H1 (cell line): ENCODE results near the gene TRPT1. TPM values are rescaled to one million over a fixed set of nuclear protein-coding genes. Genes with fewer than 3 reads are reported as not detected.

ENCODE experiments used
- CTCF ChIA-PET: fragments of 300-600 bp; sonication (Branson Sonifier 250); formaldehyde crosslinking; loops from one replicate; lab custom pipeline; 2021; ENCODE audit not compliant: partially characterized antibody; lab: Charles Lee
- POLR2A ChIA-PET: fragments of 300-600 bp; sonication (Branson Sonifier 250); formaldehyde crosslinking; loops from one replicate; lab custom pipeline; 2021; ENCODE audit warnings: inconsistent platforms; ENCODE audit not compliant: partially characterized antibody; lab: Charles Lee
- DNase-seq, 2 experiments: peaks; one replicate each; pipeline versions ENCODE4 v3.0.0 to v3.0.0-alpha.2; 2010 to 2022; ENCODE audit warnings: low spot score in 2 of 2, low read depth in 1 of 2, mixed read lengths in 1 of 2
- FAIRE-seq: peaks from 2 replicates; lab custom pipeline; 2011; peaks lifted over from hg19 to GRCh38; lab: Jason Lieb, UNC
- H2AFZ ChIP-seq: 2 replicates; pipeline ENCODE4 v1.8.1; 2012; ENCODE audit warnings: low read length, inconsistent platforms
- H2AK5ac ChIP-seq: 2 replicates; pipeline ENCODE4 v1.6.1; 2013; ENCODE audit warnings: low read depth, low read length
- H2BK120ac ChIP-seq: replicated peaks from 2 replicates; pipeline ENCODE3; 2013; ENCODE audit warnings: low read depth, low read length, inconsistent platforms
- H2BK12ac ChIP-seq: 2 replicates; pipeline ENCODE4 v1.6.1; 2013; ENCODE audit warnings: low read depth, low read length
- H2BK15ac ChIP-seq: 2 replicates; pipeline ENCODE4 v1.6.1; 2013; ENCODE audit warnings: low read length
- H2BK20ac ChIP-seq: 2 replicates; pipeline ENCODE4 v1.6.1; 2013; ENCODE audit warnings: low read length
- H2BK5ac ChIP-seq: 2 replicates; pipeline ENCODE4 v1.6.1; 2013; ENCODE audit warnings: low read depth, low read length
- H3K14ac ChIP-seq: 2 replicates; pipeline ENCODE4 v1.6.1; 2013; ENCODE audit warnings: inconsistent platforms; ENCODE audit not compliant: insufficient read length
- H3K18ac ChIP-seq: 2 replicates; pipeline ENCODE4 v1.6.1; 2013; ENCODE audit warnings: low read length; ENCODE audit errors: extremely low read depth
- H3K23ac ChIP-seq: 2 replicates; pipeline ENCODE4 v1.6.1; 2013; ENCODE audit warnings: inconsistent platforms; ENCODE audit not compliant: insufficient read length
- H3K23me2 ChIP-seq: 2 replicates; pipeline ENCODE4 v1.6.1; 2013; ENCODE audit warnings: low read depth, low read length
- H3K27ac ChIP-seq: 2 replicates; pipeline ENCODE4 v1.6.1; 2011; ENCODE audit warnings: low read depth, low read length, inconsistent platforms
- H3K27me3 ChIP-seq, 4 experiments: replicated peaks in 1 of 4; 1 replicate in 1 of 4; 2 replicates in 3 of 4; pipeline versions ENCODE4 v1.6.1 to v1.8.1; 2011 to 2013; ENCODE audit warnings: low read length in 3 of 4, mild to moderate bottlenecking in 3 of 4, inconsistent platforms in 2 of 4, mixed read lengths in 2 of 4, moderate library complexity in 1 of 4; ENCODE audit not compliant: control insufficient read depth in 3 of 4, insufficient read depth in 3 of 4; ENCODE audit errors: extremely low read depth in 1 of 4
- H3K36me3 ChIP-seq, 4 experiments: 2 replicates each; pipeline versions ENCODE4 v1.6.1 to v1.8.1; 2011 to 2013; ENCODE audit warnings: mild to moderate bottlenecking in 4 of 4, low read length in 3 of 4, moderate library complexity in 2 of 4, control low read depth in 1 of 4, inconsistent platforms in 1 of 4; ENCODE audit not compliant: insufficient read depth in 4 of 4, control insufficient read depth in 2 of 4
- H3K4ac ChIP-seq: replicated peaks from 2 replicates; pipeline ENCODE3; 2013; ENCODE audit warnings: low read length, low read depth, mixed read lengths, inconsistent platforms; ENCODE audit not compliant: insufficient read length
- H3K4me1 ChIP-seq, 4 experiments: replicated peaks in 1 of 4; 1 replicate in 1 of 4; 2 replicates in 3 of 4; pipeline versions ENCODE4 v1.6.1 to v1.8.1; 2011 to 2013; ENCODE audit warnings: low read length in 3 of 4, inconsistent platforms in 2 of 4, mixed read lengths in 1 of 4; ENCODE audit not compliant: insufficient read depth in 4 of 4, control insufficient read depth in 3 of 4
- H3K4me2 ChIP-seq, 2 experiments: 2 replicates each; pipeline versions ENCODE4 v1.6.1 to v1.8.1; 2011 to 2013; ENCODE audit warnings: low read depth in 2 of 2, low read length in 2 of 2, control low read depth in 1 of 2, inconsistent platforms in 1 of 2, mild to moderate bottlenecking in 1 of 2; ENCODE audit not compliant: insufficient read depth in 1 of 2
- H3K4me3 ChIP-seq, 4 experiments: fragments of 200-600, 300-600 bp in 1 of 4; sonication (generic), shearing (Covaris generic), sonication (Bioruptor Twin) in 1 of 4; 2 replicates each; pipeline versions ENCODE4 v1.5.1 to v1.8.1; 2011 to 2016; ENCODE audit warnings: low read length in 4 of 4, low read depth in 3 of 4, control low read depth in 2 of 4, inconsistent platforms in 2 of 4, mild to moderate bottlenecking in 2 of 4, mixed read lengths in 1 of 4, moderate library complexity in 1 of 4; ENCODE audit not compliant: insufficient read depth in 2 of 4; ENCODE audit errors: extremely low read depth in 1 of 4
- H3K56ac ChIP-seq: replicated peaks from 2 replicates; pipeline ENCODE3; 2013; ENCODE audit warnings: low read depth, mild to moderate bottlenecking, mixed read lengths, low read length, inconsistent platforms; ENCODE audit not compliant: insufficient read length
- H3K79me1 ChIP-seq: 2 replicates; pipeline ENCODE4 v1.6.1; 2013; ENCODE audit warnings: low read depth, low read length, control low read depth
- H3K79me2 ChIP-seq, 2 experiments: 2 replicates each; pipeline versions ENCODE4 v1.6.1 to v1.8.1; 2012 to 2013; ENCODE audit warnings: low read length in 2 of 2, mild to moderate bottlenecking in 2 of 2, inconsistent platforms in 1 of 2; ENCODE audit not compliant: insufficient read depth in 2 of 2, control insufficient read depth in 1 of 2
- H3K9ac ChIP-seq, 4 experiments: replicated peaks in 1 of 4; 1 replicate in 1 of 4; 2 replicates in 3 of 4; pipeline versions ENCODE4 v1.6.1 to v1.8.1; 2011 to 2013; ENCODE audit warnings: low read depth in 3 of 4, low read length in 3 of 4, control low read depth in 2 of 4, mild to moderate bottlenecking in 2 of 4, moderate library complexity in 2 of 4, inconsistent platforms in 1 of 4; ENCODE audit errors: extremely low read depth in 1 of 4
- H3K9me3 ChIP-seq, 2 experiments: 2 replicates each; pipeline versions ENCODE4 v1.6.1 to v1.8.1; 2012 to 2013; ENCODE audit warnings: mild to moderate bottlenecking in 2 of 2, moderate library complexity in 2 of 2, control low read depth in 1 of 2, inconsistent platforms in 1 of 2, low read depth in 1 of 2, low read length in 1 of 2, mixed read lengths in 1 of 2; ENCODE audit not compliant: insufficient read depth in 2 of 2
- H4K20me1 ChIP-seq, 2 experiments: replicated peaks in 1 of 2; 2 replicates each; pipeline versions ENCODE3 to v1.8.1; 2011 to 2013; ENCODE audit warnings: inconsistent platforms in 2 of 2, low read length in 2 of 2, mild to moderate bottlenecking in 1 of 2; ENCODE audit not compliant: insufficient read depth in 2 of 2, control insufficient read depth in 1 of 2
- H4K5ac ChIP-seq: 2 replicates; pipeline ENCODE4 v1.6.1; 2013; ENCODE audit warnings: low read length, low read depth, mixed read lengths, inconsistent platforms; ENCODE audit not compliant: insufficient read length
- H4K8ac ChIP-seq: 2 replicates; pipeline ENCODE4 v1.8.0; 2013; ENCODE audit warnings: mild to moderate bottlenecking, moderate library complexity, low read length, inconsistent platforms; ENCODE audit not compliant: insufficient read depth; ENCODE audit errors: extremely low read depth
- H4K91ac ChIP-seq: replicated peaks from 2 replicates; pipeline ENCODE3; 2013; ENCODE audit warnings: low read length, mixed read lengths, inconsistent platforms; ENCODE audit not compliant: insufficient read length
- CBX5 ChIP-seq: fragments of 300-800, 300-1000 bp; sonication (generic); IDR thresholded peaks from 2 replicates; pipeline ENCODE4 v1.7.1; 2016; ENCODE audit warnings: antibody characterized with exemption, low read length, low read depth
- GABPA ChIP-seq: IDR thresholded peaks from 2 replicates; pipeline ENCODE4 v1.6.1; 2011; ENCODE audit warnings: mild to moderate bottlenecking, low read length, moderate library complexity, borderline replicate concordance; ENCODE audit not compliant: insufficient read depth
- HDAC6 ChIP-seq: IDR thresholded peaks from one replicate; pipeline ENCODE4 v1.7.1; 2012; ENCODE audit warnings: low read depth, mild to moderate bottlenecking, inconsistent platforms, low read length, moderate library complexity
- KDM5A ChIP-seq: fragments of 200-600 bp; IDR thresholded peaks from 2 replicates; pipeline ENCODE4 v1.7.1; 2012; ENCODE audit warnings: mild to moderate bottlenecking, low read length, inconsistent platforms, mixed read lengths
- POLR2AphosphoS5 ChIP-seq: IDR thresholded peaks from 2 replicates; pipeline ENCODE4 v1.6.1; 2011; ENCODE audit warnings: low read depth, low read length
- YY1 ChIP-seq: IDR thresholded peaks from 2 replicates; pipeline ENCODE4 v1.6.1; 2011; ENCODE audit warnings: low read depth, mild to moderate bottlenecking, low read length
- WGBS, 2 experiments: shearing (Covaris generic) in 1 of 2; methylation state at CpG; one replicate each; pipeline versions ENCODE4 v1.1.6 to v1.1.7; 2013 to 2015; ENCODE audit warnings: low lambda C conversion rate in 2 of 2, mixed read lengths in 2 of 2, inconsistent platforms in 1 of 2, low coverage in 1 of 2, missing lambda C conversion rate in 1 of 2; ENCODE audit not compliant: insufficient replicate concordance in 2 of 2, insufficient coverage in 1 of 2, insufficient read length in 1 of 2; ENCODE audit errors: extremely low coverage in 1 of 2, missing lambda C conversion rate in 1 of 2; 5-methylcytosine and 5-hydroxymethylcytosine counted together
- polyA plus RNA-seq, 7 experiments: library from polyadenylated mRNA; depleted of rRNA in 3 of 7; stranded (reverse) in 5 of 7; unstranded in 2 of 7; fragments of >200 nt in 5 of 7; fragments of 200-250 nt in 2 of 7; gene quantifications; 1 replicate in 5 of 7; 2 replicates in 1 of 7; 4 replicates in 1 of 7; pipeline versions ENCODE4 v1.2.1 to v1.2.3, GENCODE V29; 2011 to 2013; ENCODE audit warnings: missing spikeins in 2 of 7, mixed read lengths in 2 of 7
- total RNA-seq: library from RNA; stranded (reverse); fragmentation: NEBNext Ultra II Directional; extraction: Animal tissue kit (Norgen Biotek cat#: 25700); gene quantifications from 2 replicates; pipeline ENCODE4 v1.2.1, GENCODE V29; 2021

TRPT1 gene
- total and polyA plus RNA-seq, 2 of the 8 experiments (the other 6 are each of a cell fraction or from before 2014, with no cell fraction given) = 34.5 to 74.6 TPM

DNA sequence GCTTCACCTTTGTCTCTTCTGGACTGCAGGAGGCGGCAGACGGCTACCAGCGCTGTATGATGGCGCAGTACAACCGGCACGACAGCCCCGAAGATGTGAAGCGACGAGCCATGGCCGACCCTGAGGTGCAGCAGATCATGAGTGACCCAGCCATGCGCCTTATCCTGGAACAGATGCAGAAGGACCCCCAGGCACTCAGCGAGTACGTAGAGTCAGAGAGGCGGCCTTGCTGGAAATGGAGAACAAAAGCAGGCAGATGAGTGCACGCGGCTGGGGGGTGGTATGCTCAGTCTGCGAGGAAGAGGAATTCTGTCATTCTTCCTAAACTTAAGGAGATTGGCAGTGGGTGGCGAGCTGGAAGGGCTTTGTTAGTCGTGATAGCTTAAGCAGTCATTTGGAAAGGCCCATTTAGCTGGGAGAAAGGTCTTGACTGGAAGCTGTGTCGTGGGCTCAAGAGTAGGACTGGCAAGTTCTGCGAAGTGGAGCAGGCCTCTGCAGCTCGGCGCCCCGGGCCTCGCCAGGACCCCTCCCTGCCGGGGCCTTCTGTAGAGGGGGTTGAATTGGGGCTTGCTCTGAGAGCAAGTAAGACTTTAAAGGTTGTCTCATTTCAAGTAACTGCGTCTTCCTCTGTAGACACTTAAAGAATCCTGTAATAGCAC lies 22.4 kb downstream of the TRPT1 start:
- no peak for FAIRE-seq
- H3K36me3 ChIP-seq = peaks cover 41 to 71% (median 57%) of the 10 kb centered on the region in 4 experiments
- H2BK12ac ChIP-seq = no peak overlapping the region
- H3K9me3 ChIP-seq = no peaks in the 10 kb centered on the region
- no peak overlapping the region for H4K91ac ChIP-seq
- H3K23me2 ChIP-seq = no peaks in the 10 kb centered on the region; the same call in 1 of the 2 replicates
- H4K8ac ChIP-seq = no peak overlapping the region
- H3K18ac ChIP-seq = no peak overlapping the region
- no peak overlapping the region for H3K4me2 ChIP-seq
- peaks cover 5 to 21% of the 10 kb centered on the region in 2 experiments for H4K20me1 ChIP-seq
- H3K79me1 ChIP-seq = no peaks in the 10 kb centered on the region
- no peak overlapping the region for H3K9ac ChIP-seq
- no peak overlapping the region for H4K5ac ChIP-seq
- no peak overlapping the region for H3K23ac ChIP-seq
- no peak overlapping the region for H2BK15ac ChIP-seq
- no peak overlapping the region for H2BK5ac ChIP-seq
- H3K14ac ChIP-seq = no peak overlapping the region
- H3K4ac ChIP-seq = no peak overlapping the region
- POLR2A ChIA-PET = interaction anchor here (1.1 to 18.4 kb wide), 4 partner anchors 15 to 41 kb away, joined by 3 to 253 read pairs (median 112); partner anchors contain the start of genes NUDT22, PPP1R14B, STIP1 and TRPT1
- H3K27me3 ChIP-seq = no peaks in the 10 kb centered on the region; a peak in 1 of 7 replicates
- H3K79me2 ChIP-seq = no peaks in the 10 kb centered on the region
- no peak overlapping the region for H3K27ac ChIP-seq
- CTCF ChIA-PET = interaction anchor here (1.0 to 7.4 kb wide), 21 partner anchors 11 to 208 kb away, joined by 3 to 68 read pairs (median 6); partner anchors contain the start of genes ESRRA, NUDT22, PLCB3 and TRMT112
- no peak overlapping the region for H2BK120ac ChIP-seq
- no peak overlapping the region for H2AFZ ChIP-seq
- H3K56ac ChIP-seq = no peak overlapping the region
- DNase-seq = no peak
- no peak overlapping the region for H2AK5ac ChIP-seq
- no peak overlapping the region for H3K4me3 ChIP-seq
- H2BK20ac ChIP-seq = no peak overlapping the region
- peaks cover 0 to 5% (median 0%) of the 10 kb centered on the region in 4 experiments; a peak in 3 of 7 replicates for H3K4me1 ChIP-seq
- 91% methylated on average over 25 of the region's 27 CpGs; no CpG with 5 or more reads in 1 of the 2 experiments for WGBS, 2 experiments
- TF ChIP-seq GABPA (no peak), HDAC6 (no peak), YY1 (no peak), KDM5A (no peak), POLR2AphosphoS5 (no peak), CBX5 (no peak)
